ENCODE data around the gene ZDBF2.

DNA sequence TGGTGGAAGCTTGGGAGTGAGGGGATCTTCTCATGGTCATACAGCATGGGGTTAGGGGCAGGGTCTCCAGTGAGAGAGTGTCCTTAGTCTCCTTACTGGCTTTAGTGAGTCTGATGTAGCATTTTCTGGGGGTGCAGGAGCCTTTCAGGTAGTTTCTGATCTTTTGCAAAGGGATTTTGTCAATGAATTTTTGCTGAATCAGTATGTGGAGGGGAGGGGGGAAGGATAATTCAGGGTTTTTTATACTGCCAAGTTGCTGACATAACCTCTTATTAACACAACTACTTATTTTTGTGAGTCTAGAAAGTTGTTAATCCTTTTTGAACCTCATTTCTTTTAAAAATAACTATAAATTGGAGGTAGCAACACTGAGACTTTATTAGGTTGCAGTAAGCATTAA is 35.3 kb upstream of the ZDBF2 start:
- no peak for TF ChIP-seq CBX5 (IDR thresholded peaks at IDR 0.05; ENCODE audit: borderline replicate concordance, low read depth)
- TF ChIP-seq TAF1 (IDR thresholded peaks at IDR 0.05; ENCODE audit: control insufficient read depth, extremely low read depth, insufficient read depth, low read length, severe bottlenecking), result no peak
- TF ChIP-seq, protein P1, sequence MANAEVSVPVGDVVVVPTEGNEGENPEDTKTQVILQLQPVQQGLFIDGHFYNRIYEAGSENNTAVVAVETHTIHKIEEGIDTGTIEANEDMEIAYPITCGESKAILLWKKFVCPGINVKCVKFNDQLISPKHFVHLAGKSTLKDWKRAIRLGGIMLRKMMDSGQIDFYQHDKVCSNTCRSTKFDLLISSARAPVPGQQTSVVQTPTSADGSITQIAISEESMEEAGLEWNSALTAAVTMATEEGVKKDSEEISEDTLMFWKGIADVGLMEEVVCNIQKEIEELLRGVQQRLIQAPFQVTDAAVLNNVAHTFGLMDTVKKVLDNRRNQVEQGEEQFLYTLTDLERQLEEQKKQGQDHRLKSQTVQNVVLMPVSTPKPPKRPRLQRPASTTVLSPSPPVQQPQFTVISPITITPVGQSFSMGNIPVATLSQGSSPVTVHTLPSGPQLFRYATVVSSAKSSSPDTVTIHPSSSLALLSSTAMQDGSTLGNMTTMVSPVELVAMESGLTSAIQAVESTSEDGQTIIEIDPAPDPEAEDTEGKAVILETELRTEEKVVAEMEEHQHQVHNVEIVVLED (CRISPR knock-in tag; IDR thresholded peaks at IDR 0.05), result no peak
- TF ChIP-seq, protein P2, sequence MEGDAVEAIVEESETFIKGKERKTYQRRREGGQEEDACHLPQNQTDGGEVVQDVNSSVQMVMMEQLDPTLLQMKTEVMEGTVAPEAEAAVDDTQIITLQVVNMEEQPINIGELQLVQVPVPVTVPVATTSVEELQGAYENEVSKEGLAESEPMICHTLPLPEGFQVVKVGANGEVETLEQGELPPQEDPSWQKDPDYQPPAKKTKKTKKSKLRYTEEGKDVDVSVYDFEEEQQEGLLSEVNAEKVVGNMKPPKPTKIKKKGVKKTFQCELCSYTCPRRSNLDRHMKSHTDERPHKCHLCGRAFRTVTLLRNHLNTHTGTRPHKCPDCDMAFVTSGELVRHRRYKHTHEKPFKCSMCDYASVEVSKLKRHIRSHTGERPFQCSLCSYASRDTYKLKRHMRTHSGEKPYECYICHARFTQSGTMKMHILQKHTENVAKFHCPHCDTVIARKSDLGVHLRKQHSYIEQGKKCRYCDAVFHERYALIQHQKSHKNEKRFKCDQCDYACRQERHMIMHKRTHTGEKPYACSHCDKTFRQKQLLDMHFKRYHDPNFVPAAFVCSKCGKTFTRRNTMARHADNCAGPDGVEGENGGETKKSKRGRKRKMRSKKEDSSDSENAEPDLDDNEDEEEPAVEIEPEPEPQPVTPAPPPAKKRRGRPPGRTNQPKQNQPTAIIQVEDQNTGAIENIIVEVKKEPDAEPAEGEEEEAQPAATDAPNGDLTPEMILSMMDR (IDR thresholded peaks at IDR 0.05 in 2 of 3, conservative IDR thresholded peaks at IDR 0.05 in 1 of 3; ENCODE audit: insufficient read depth in 2 of 3, low read depth in 1 of 3, low read length in 3 of 3), result no peak
- TF ChIP-seq, protein P3, sequence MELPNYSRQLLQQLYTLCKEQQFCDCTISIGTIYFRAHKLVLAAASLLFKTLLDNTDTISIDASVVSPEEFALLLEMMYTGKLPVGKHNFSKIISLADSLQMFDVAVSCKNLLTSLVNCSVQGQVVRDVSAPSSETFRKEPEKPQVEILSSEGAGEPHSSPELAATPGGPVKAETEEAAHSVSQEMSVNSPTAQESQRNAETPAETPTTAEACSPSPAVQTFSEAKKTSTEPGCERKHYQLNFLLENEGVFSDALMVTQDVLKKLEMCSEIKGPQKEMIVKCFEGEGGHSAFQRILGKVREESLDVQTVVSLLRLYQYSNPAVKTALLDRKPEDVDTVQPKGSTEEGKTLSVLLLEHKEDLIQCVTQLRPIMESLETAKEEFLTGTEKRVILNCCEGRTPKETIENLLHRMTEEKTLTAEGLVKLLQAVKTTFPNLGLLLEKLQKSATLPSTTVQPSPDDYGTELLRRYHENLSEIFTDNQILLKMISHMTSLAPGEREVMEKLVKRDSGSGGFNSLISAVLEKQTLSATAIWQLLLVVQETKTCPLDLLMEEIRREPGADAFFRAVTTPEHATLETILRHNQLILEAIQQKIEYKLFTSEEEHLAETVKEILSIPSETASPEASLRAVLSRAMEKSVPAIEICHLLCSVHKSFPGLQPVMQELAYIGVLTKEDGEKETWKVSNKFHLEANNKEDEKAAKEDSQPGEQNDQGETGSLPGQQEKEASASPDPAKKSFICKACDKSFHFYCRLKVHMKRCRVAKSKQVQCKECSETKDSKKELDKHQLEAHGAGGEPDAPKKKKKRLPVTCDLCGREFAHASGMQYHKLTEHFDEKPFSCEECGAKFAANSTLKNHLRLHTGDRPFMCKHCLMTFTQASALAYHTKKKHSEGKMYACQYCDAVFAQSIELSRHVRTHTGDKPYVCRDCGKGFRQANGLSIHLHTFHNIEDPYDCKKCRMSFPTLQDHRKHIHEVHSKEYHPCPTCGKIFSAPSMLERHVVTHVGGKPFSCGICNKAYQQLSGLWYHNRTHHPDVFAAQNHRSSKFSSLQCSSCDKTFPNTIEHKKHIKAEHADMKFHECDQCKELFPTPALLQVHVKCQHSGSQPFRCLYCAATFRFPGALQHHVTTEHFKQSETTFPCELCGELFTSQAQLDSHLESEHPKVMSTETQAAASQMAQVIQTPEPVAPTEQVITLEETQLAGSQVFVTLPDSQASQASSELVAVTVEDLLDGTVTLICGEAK (IDR thresholded peaks at IDR 0.05), result no peak
- TF ChIP-seq, protein P3 (CRISPR knock-in tag; IDR thresholded peaks at IDR 0.05), result no peak
- no peak for TF ChIP-seq EZH2 (IDR thresholded peaks at IDR 0.05; ENCODE audit: borderline replicate concordance, low read depth, low read length)
- TF ChIP-seq ZNF121 (CRISPR knock-in tag; conservative IDR thresholded peaks at IDR 0.05), result no peak
- no peak for TF ChIP-seq NFIC (IDR thresholded peaks at IDR 0.05)
- TF ChIP-seq, protein P4, sequence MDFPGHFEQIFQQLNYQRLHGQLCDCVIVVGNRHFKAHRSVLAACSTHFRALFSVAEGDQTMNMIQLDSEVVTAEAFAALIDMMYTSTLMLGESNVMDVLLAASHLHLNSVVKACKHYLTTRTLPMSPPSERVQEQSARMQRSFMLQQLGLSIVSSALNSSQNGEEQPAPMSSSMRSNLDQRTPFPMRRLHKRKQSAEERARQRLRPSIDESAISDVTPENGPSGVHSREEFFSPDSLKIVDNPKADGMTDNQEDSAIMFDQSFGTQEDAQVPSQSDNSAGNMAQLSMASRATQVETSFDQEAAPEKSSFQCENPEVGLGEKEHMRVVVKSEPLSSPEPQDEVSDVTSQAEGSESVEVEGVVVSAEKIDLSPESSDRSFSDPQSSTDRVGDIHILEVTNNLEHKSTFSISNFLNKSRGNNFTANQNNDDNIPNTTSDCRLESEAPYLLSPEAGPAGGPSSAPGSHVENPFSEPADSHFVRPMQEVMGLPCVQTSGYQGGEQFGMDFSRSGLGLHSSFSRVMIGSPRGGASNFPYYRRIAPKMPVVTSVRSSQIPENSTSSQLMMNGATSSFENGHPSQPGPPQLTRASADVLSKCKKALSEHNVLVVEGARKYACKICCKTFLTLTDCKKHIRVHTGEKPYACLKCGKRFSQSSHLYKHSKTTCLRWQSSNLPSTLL (IDR thresholded peaks at IDR 0.05), result no peak
- no peak for TF ChIP-seq ZBTB8A (IDR thresholded peaks at IDR 0.05; ENCODE audit: partially characterized antibody)

All from K562 (cell line).